NT2/D1 (cell line): ENCODE measurements around the gene OSBPL10.

Source experiments
- DNase-seq: peaks from one replicate; pipeline ENCODE4 v3.0.0-alpha.2; 2011; ENCODE audit warnings: low read depth, low spot score
- H3K27me3 ChIP-seq: 2 replicates; pipeline ENCODE4 v1.6.0; 2011; ENCODE audit warnings: mild to moderate bottlenecking; ENCODE audit not compliant: insufficient read length, insufficient read depth
- H3K36me3 ChIP-seq: 2 replicates; pipeline ENCODE4 v1.6.1; 2011; ENCODE audit warnings: mild to moderate bottlenecking, low read length, mixed read lengths; ENCODE audit not compliant: insufficient read depth, insufficient read length
- H3K4me1 ChIP-seq: 2 replicates; pipeline ENCODE4 v1.5.1; 2011; ENCODE audit not compliant: insufficient read depth, insufficient read length
- H3K4me3 ChIP-seq: 2 replicates; pipeline ENCODE4 v1.5.1; 2011; ENCODE audit warnings: low read depth; ENCODE audit not compliant: insufficient read length
- H3K9ac ChIP-seq: 2 replicates; pipeline ENCODE4 v1.6.0; 2011; ENCODE audit warnings: low read depth; ENCODE audit not compliant: insufficient read length
- H3K9me3 ChIP-seq: 2 replicates; pipeline ENCODE4 v1.5.1; 2011; ENCODE audit warnings: mild to moderate bottlenecking, low read length; ENCODE audit not compliant: insufficient read depth
- SUZ12 ChIP-seq: IDR thresholded peaks from 2 replicates; pipeline ENCODE4 v1.6.1; 2011; ENCODE audit not compliant: insufficient read length, insufficient read depth; ENCODE audit errors: extremely low read depth
- YY1 ChIP-seq: IDR thresholded peaks from 2 replicates; pipeline ENCODE4 v1.6.1; 2011; ENCODE audit not compliant: insufficient read length, insufficient read depth
- ZNF274 ChIP-seq: IDR thresholded peaks from 2 replicates; pipeline ENCODE4 v1.6.1; 2011; ENCODE audit warnings: mild to moderate bottlenecking, low read depth, low read length

Gene OSBPL10

GRCh38 chr3:31653464-31653863 lies 327.6 kb downstream of the OSBPL10 start:
- no peak overlapping the region for H3K9ac ChIP-seq
- no peaks in the 10 kb centered on the region for H3K27me3 ChIP-seq
- DNase-seq, result no peak
- TF ChIP-seq ZNF274, result no peak
- no peak for TF ChIP-seq SUZ12
- TF ChIP-seq YY1, result no peak
- peaks cover 3% of the 10 kb centered on the region for H3K36me3 ChIP-seq
- H3K9me3 ChIP-seq, result peaks cover 30% of the 10 kb centered on the region
- H3K4me3 ChIP-seq, result no peak overlapping the region
- no peaks in the 10 kb centered on the region for H3K4me1 ChIP-seq

- no peak for DNase-seq
- H3K9ac ChIP-seq, result no peak overlapping the region
- no peak overlapping the region for H3K4me3 ChIP-seq
- peaks cover 37% of the 10 kb centered on the region for H3K9me3 ChIP-seq
- no peaks in the 10 kb centered on the region for H3K4me1 ChIP-seq
- H3K27me3 ChIP-seq, result no peaks in the 10 kb centered on the region
- H3K36me3 ChIP-seq, result peaks cover 12% of the 10 kb centered on the region
- TF ChIP-seq YY1, result no peak
- no peak for TF ChIP-seq SUZ12
- TF ChIP-seq ZNF274, result no peak
Observed at GRCh38 chr3:31652296-31652695, 328.8 kb downstream of the OSBPL10 start.

- peaks cover 12% of the 10 kb centered on the region for H3K36me3 ChIP-seq
- no peak for TF ChIP-seq SUZ12
- TF ChIP-seq ZNF274, result no peak
- no peak for TF ChIP-seq YY1
- peaks cover 19% of the 10 kb centered on the region; the same call in 1 of the 2 replicates for H3K9me3 ChIP-seq
- no peaks in the 10 kb centered on the region for H3K27me3 ChIP-seq
- H3K4me3 ChIP-seq, result no peak overlapping the region
- DNase-seq, result no peak
- H3K9ac ChIP-seq, result no peak overlapping the region
- H3K4me1 ChIP-seq, result no peaks in the 10 kb centered on the region
Observed at GRCh38 chr3:31648286-31648968, 332.6 kb downstream of the OSBPL10 start.

GRCh38 chr3:31645256-31645655 lies 335.8 kb downstream of the OSBPL10 start:
- DNase-seq, result no peak
- peaks cover 19% of the 10 kb centered on the region; the same call in 1 of the 2 replicates for H3K9me3 ChIP-seq
- H3K27me3 ChIP-seq, result no peaks in the 10 kb centered on the region
- peaks cover 12% of the 10 kb centered on the region for H3K36me3 ChIP-seq
- H3K4me1 ChIP-seq, result no peaks in the 10 kb centered on the region
- H3K9ac ChIP-seq, result no peak overlapping the region
- no peak overlapping the region for H3K4me3 ChIP-seq
- no peak for TF ChIP-seq YY1
- TF ChIP-seq SUZ12, result no peak
- TF ChIP-seq ZNF274, result no peak

- no peak for DNase-seq
- H3K9me3 ChIP-seq, result no peaks in the 10 kb centered on the region
- no peaks in the 10 kb centered on the region for H3K4me1 ChIP-seq
- no peak overlapping the region for H3K9ac ChIP-seq
- H3K27me3 ChIP-seq, result no peaks in the 10 kb centered on the region
- no peak overlapping the region for H3K4me3 ChIP-seq
- no peak for TF ChIP-seq SUZ12
- TF ChIP-seq YY1, result no peak
- no peak for TF ChIP-seq ZNF274
- peaks cover 7% of the 10 kb centered on the region for H3K36me3 ChIP-seq
Observed at GRCh38 chr3:31639828-31640227, 341.2 kb downstream of the OSBPL10 start.

- H3K4me1 ChIP-seq, result no peaks in the 10 kb centered on the region
- no peaks in the 10 kb centered on the region for H3K9me3 ChIP-seq
- no peak overlapping the region for H3K9ac ChIP-seq
- peaks cover 20% of the 10 kb centered on the region for H3K36me3 ChIP-seq
- no peak for TF ChIP-seq ZNF274
- no peak for TF ChIP-seq YY1
- no peak for TF ChIP-seq SUZ12
- DNase-seq, result no peak
- H3K27me3 ChIP-seq, result no peaks in the 10 kb centered on the region
- no peak overlapping the region for H3K4me3 ChIP-seq
Observed at GRCh38 chr3:31636694-31637442, 344.2 kb downstream of the OSBPL10 start.

GRCh38 chr3:31636049-31636448 lies 345.0 kb downstream of the OSBPL10 start:
- Histone ChIP-seq H3K9ac (no peak overlapping the region), H3K27me3 (no peaks in the 10 kb centered on the region), H3K4me3 (no peak overlapping the region), H3K9me3 (no peaks in the 10 kb centered on the region), H3K36me3 (peaks cover 20% of the 10 kb centered on the region), H3K4me1 (no peaks in the 10 kb centered on the region)
- DNase-seq, result no peak
- no peak for TF ChIP-seq SUZ12
- no peak for TF ChIP-seq ZNF274
- TF ChIP-seq YY1, result no peak
